Ovary (tissue), 9 donors: Measurements from ENCODE around the gene ITGB7. TPM values are rescaled to one million over a fixed set of nuclear protein-coding genes. Genes with fewer than 3 reads are reported as not detected.

Experiments
- DNase-seq, 5 donors: peaks; one replicate each; pipeline ENCODE4 v3.0.0-alpha.2; 2019 to 2020
- H3K27ac ChIP-seq, 2 donors: fragments of 200-600 bp; one replicate each; pipeline versions ENCODE4 v1.5.1 to v1.8.0; 2019 to 2022
- H3K27me3 ChIP-seq: fragments of 200-600 bp; one replicate; pipeline ENCODE4 v1.8.0; 2022
- H3K36me3 ChIP-seq: fragments of 200-600 bp; sonication (generic); one replicate; pipeline ENCODE4 v1.5.1; 2019
- H3K4me1 ChIP-seq: one replicate; pipeline ENCODE4 v1.8.1; 2013; ENCODE audit warnings: mild to moderate bottlenecking, moderate library complexity; ENCODE audit not compliant: insufficient read depth
- H3K4me3 ChIP-seq: fragments of 200-600 bp; sonication (generic); one replicate; pipeline ENCODE4 v1.5.1; 2017
- H3K9me3 ChIP-seq, 2 donors: fragments of 200-600 bp in 1 of 2; sonication (generic) in 1 of 2; one replicate each; pipeline versions ENCODE4 v1.5.1 to v1.8.1; 2013 to 2019; ENCODE audit warnings: mild to moderate bottlenecking in 1 of 2, moderate library complexity in 1 of 2
- EP300 ChIP-seq: sonication (generic); formaldehyde crosslinking; IDR thresholded peaks from one replicate; pipeline ENCODE4 v1.6.1; 2017; ENCODE audit warnings: antibody characterized with exemption
- POLR2A ChIP-seq: fragments of 450-650 bp; IDR thresholded peaks from one replicate; pipeline ENCODE4 v1.6.1; 2017; ENCODE audit warnings: antibody characterized with exemption, mild to moderate bottlenecking, moderate library complexity
- WGBS, 3 donors: extraction: QIAGEN DNeasy Blood & Tissue Kit in 1 of 3; methylation state at CpG; one replicate each; pipeline versions ENCODE4 v1.1.5 to v1.1.7; 2013 to 2017; 5-methylcytosine and 5-hydroxymethylcytosine counted together
- intact Hi-C, 4 donors: fragments of 100-400 bp; cut with DNase I; formaldehyde crosslinking; loops; one replicate each; pipeline versions ENCODE4 v1.11.0 to v1.15.1; 2022 to 2023
- polyA plus RNA-seq, 2 donors: library from polyadenylated mRNA; stranded (reverse); fragments of 200-250 nt in 1 of 2; fragments of 350-450 nt in 1 of 2; fragmentation: Illumina TruSeq in 1 of 2; extraction: RNeasy Lipid Tissue Mini Kit (QIAGEN cat#74804) in 1 of 2; gene quantifications; one replicate each; pipeline ENCODE4 v1.2.3, GENCODE V29; 2013 to 2014
- total RNA-seq, 7 donors: library from RNA; depleted of rRNA in 2 of 7; stranded (reverse); fragments of >200 nt in 2 of 7; fragmentation: NEBNext Ultra II Directional in 3 of 7; extraction: Animal tissue kit (Norgen Biotek cat#: 25700) in 3 of 7; gene quantifications; one replicate each; pipeline versions ENCODE4 v1.1.0 to v1.2.4, GENCODE V29; 2016 to 2023
- TF ChIP-seq, protein P1 (sequence below), 3 donors: fragments of 450-650 bp in 2 of 3; fragments of 200-600 bp in 1 of 3; IDR thresholded peaks; one replicate each; pipeline versions ENCODE4 v1.5.1 to v1.8.0; 2016 to 2022; ENCODE audit warnings: antibody characterized with exemption in 3 of 3, mild to moderate bottlenecking in 1 of 3
- donor health status: DM: no; HTN: no; CAD: no; lungs with moderate emphysema.
- donor health status: DM: no; HTN: no; CAD: no.
- donor health status: Bipolar disorder and iron deficiency.
- donor health status: DM: yes; HTN: yes; CAD: no.
- donor health status: DM: no; HTN: no; CAD: no.
- donor health status: DM: yes; HTN: yes; CAD: no.

The ITGB7 gene
- total and polyA plus RNA-seq, 9 donors, result 0.45 to 3.1 (median 1.7) TPM

- no peak for TF ChIP-seq EP300
- no peak for TF ChIP-seq POLR2A
- TF ChIP-seq, protein P1, sequence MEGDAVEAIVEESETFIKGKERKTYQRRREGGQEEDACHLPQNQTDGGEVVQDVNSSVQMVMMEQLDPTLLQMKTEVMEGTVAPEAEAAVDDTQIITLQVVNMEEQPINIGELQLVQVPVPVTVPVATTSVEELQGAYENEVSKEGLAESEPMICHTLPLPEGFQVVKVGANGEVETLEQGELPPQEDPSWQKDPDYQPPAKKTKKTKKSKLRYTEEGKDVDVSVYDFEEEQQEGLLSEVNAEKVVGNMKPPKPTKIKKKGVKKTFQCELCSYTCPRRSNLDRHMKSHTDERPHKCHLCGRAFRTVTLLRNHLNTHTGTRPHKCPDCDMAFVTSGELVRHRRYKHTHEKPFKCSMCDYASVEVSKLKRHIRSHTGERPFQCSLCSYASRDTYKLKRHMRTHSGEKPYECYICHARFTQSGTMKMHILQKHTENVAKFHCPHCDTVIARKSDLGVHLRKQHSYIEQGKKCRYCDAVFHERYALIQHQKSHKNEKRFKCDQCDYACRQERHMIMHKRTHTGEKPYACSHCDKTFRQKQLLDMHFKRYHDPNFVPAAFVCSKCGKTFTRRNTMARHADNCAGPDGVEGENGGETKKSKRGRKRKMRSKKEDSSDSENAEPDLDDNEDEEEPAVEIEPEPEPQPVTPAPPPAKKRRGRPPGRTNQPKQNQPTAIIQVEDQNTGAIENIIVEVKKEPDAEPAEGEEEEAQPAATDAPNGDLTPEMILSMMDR (IDR thresholded peaks at IDR 0.05), result no peak
- WGBS, 3 donors, result 77 to 81% (median 80%) methylated on average over 5 of the region's 5 CpGs
- Histone ChIP-seq H3K36me3 (no peaks in the 10 kb centered on the region), H3K9me3 (no peaks in the 10 kb centered on the region), H3K4me3 (no peak overlapping the region), H3K27me3 (no peaks in the 10 kb centered on the region), H3K27ac (no peak overlapping the region), H3K4me1 (peaks cover 17% of the 10 kb centered on the region)
- DNase-seq, result no peak
- intact Hi-C loops, result loop anchor here in 3 of 4 donors (2.0 to 5.0 kb wide), 3 partner anchors 38 to 73 kb away; a partner anchor contains a TSS
Observed at GRCh38 chr12:53214221-53214620, 7.2 kb upstream of the ITGB7 start.

DNA sequence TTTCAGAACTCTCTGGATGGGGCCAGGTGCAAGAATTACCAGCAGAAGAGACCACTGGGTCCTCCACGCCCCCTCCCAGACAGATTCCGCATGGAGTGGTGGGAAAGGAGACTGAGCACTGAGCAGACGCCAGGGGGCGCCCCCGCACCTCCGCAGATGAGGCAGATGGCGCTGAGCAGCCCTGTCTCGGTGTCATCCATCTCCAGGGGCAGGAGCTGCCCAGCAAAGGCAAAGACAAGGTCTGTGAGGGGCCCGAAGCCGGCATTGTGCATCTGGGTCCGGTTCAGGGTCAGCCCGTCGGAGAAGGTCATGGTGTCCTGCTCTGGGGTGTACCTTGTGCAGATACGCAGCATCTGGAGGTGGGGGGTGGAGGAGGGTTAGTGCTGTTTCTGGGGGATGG lies 6.3 kb upstream of the ITGB7 start:
- H3K27me3 ChIP-seq, result no peaks in the 10 kb centered on the region
- intact Hi-C loops, result loop anchor here in 3 of 4 donors (2.0 to 5.0 kb wide), 3 partner anchors 39 to 74 kb away; a partner anchor contains a TSS
- no peaks in the 10 kb centered on the region for H3K36me3 ChIP-seq
- 9 to 10% (median 10%) methylated on average over 13 to 14 of the region's 14 CpGs for WGBS, 3 donors
- H3K9me3 ChIP-seq, result no peaks in the 10 kb centered on the region
- no peak overlapping the region for H3K27ac ChIP-seq
- DNase-seq, result peak; percentile 74 to 89 (median 85)
- TF ChIP-seq EP300, result no peak
- TF ChIP-seq, protein P1 (IDR thresholded peaks at IDR 0.05), result peak; percentile 89 to 93 (median 91)
- H3K4me3 ChIP-seq, result no peak overlapping the region
- H3K4me1 ChIP-seq, result peaks cover 24% of the 10 kb centered on the region

DNA sequence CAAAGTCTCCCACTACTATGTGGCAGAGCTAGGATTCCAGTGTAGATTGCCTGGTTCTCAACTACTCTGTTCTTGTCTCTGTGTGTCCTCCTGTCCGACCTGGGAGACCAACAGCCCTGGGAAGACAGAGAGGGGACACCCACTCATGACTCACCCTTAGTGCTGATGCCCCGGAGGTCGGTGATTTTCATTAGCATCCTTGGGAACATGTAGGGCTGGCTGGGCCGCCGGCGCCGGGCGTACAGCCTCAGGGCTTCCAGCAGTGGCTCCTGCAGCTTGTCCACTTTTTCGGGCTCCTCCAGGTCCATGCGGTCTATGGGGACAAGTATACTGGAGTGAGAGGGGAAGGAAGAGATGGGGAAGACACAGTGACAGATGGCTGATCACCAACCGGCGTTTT lies 5.9 kb upstream of the ITGB7 start:
- no peaks in the 10 kb centered on the region for H3K27me3 ChIP-seq
- intact Hi-C loops, result loop anchor here in 3 of 4 donors (2.0 to 5.0 kb wide), 3 partner anchors 39 to 74 kb away; a partner anchor contains a TSS
- no peaks in the 10 kb centered on the region for H3K9me3 ChIP-seq
- peaks cover 22% of the 10 kb centered on the region for H3K4me1 ChIP-seq
- H3K27ac ChIP-seq, result no peak overlapping the region
- 46 to 55% (median 48%) methylated on average over 12 of the region's 12 CpGs for WGBS, 3 donors
- DNase-seq, result no peak
- no peaks in the 10 kb centered on the region for H3K36me3 ChIP-seq
- H3K4me3 ChIP-seq, result no peak overlapping the region
- TF ChIP-seq POLR2A, result no peak
- TF ChIP-seq, protein P1 (IDR thresholded peaks at IDR 0.05), result no peak
- TF ChIP-seq EP300, result no peak

GRCh38 chr12:53211476-53212381 lies 4.7 kb upstream of the ITGB7 start:
- Histone ChIP-seq H3K36me3 (no peaks in the 10 kb centered on the region), H3K27ac (no peak overlapping the region), H3K27me3 (no peaks in the 10 kb centered on the region), H3K9me3 (no peaks in the 10 kb centered on the region), H3K4me1 (peaks cover 12% of the 10 kb centered on the region), H3K4me3 (no peak overlapping the region)
- no peak for DNase-seq
- TF ChIP-seq, protein P1 (IDR thresholded peaks at IDR 0.05), result no peak
- no peak for TF ChIP-seq POLR2A
- TF ChIP-seq EP300, result no peak
- intact Hi-C loops, result loop anchor here in 3 of 4 donors (2.0 to 5.0 kb wide), 3 partner anchors 41 to 76 kb away; a partner anchor contains a TSS
- 83 to 87% (median 87%) methylated on average over 12 to 13 of the region's 13 CpGs for WGBS, 3 donors
